Astrocyte of the hippocampus (primary cell): Measurements from ENCODE around the gene OPTN.
"Not testable (repeated sequence)": the region's sequence is repeated elsewhere in the genome, so short reads cannot be mapped to it uniquely, and the experiment has no call there.

Experiments
- DNase-seq: peaks from one replicate; pipeline ENCODE4 v3.0.0; 2011; ENCODE audit warnings: low read depth, low spot score

The OPTN gene

GRCh38 chr10:13120786-13121499 is 21.0 kb downstream of the OPTN start:
- DNase-seq = no peak

DNA sequence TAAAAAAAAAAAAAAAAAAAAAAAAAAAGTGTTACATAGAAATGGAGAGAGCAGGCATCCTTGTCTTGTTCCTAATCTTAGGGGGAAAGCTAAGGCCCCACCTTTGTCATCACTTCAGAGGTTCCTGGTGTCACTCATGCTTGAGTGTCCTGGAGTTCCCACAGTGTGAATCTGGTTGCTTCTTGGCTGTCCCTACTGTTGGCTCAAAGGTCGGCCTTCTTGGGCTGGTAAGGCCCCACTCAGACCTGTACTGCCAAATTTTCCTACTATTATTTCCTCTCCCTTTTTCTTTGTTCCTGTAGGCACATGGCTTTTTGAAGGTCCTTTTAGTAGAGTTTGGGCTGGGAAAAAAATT is 21.5 kb downstream of the OPTN start:
- DNase-seq = no peak

GRCh38 chr10:13136651-13137050 is 36.7 kb downstream of the OPTN start:
- DNase-seq = no peak

DNA sequence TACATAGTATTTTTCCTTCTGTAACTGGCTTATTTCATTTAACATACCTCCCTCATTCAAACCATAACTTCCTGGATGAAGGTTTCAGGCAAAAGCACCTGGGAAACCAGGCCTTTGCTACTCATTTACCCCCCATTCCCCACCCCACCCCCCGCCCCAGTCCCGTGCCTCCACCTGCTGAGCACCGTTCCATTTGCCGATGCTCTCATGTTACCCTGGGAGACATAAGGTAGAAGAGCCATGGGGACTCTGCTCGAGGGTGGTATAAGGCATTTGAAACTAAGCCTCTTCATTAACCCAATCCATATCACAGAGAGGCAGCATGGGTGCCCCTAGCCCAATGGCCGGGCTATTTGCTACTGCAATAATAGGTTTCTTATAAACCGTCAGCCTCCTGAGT is 39.2 kb downstream of the OPTN start:
- no peak for DNase-seq

DNA sequence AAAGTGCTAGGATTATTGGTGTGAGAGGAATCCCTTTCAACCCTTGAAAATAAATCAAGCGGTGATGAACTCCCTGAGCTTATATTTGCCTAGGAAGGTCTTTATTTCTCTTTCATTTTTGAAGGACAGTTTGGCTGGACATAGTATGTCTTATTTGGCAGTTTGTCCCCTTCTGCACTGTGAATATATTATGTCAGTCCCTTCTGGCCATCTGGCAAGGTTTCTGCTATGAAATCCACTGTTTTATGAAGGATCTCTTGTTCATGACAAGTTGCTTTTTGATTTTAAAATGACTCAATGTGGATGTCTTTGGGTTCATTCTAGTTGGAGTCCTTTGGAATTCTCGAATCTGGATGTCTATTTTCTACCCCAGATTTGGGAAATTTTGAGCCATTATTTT is 39.7 kb downstream of the OPTN start:
- no peak for DNase-seq

DNA sequence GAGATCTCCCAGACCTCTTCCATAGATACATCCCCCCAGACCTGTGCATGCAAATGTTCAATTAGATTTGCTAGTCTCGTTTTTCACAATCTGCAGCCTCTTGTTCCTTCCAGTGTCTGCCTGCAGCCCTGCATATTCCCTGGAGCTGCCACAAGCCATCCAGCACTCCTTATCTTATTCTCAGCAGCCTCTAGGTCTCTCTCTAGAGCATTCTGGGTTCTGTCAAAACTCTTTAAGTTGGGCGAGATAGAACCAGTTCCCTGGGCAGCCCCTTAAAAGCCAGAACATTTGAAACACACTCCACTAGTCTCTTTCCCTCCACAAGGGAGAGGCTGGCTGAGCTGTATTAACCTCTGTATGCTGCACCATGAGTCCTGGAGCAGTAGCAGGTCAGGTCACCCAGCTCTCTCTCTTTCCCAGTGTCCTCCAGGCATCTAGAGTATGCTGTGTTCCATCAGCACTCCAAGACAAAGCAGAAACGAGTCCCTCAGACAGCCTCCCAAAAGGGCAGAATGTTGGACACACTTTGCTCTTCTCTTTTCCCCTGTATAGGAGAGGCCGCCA is 40.7 kb downstream of the OPTN start:
- DNase-seq = no peak

DNA sequence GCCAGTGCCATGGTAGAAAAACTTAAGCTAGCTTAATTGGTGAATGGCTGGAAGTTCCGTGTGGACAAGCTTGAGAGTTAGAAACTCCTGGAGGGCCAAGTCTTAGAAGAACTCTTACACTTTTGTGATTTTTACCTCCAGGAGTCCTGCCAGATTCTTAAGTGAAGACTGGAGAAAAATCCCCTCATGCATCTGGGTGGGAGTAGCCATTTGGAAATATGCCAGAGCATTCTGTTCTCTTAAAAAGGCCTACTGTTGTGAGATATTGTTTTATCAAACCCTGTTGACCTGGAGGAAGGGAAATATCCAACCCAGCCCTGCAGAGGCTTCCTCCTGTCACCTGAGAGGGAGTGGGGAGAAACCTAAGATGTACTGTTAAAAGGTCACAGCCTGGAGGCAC is 43.8 kb downstream of the OPTN start:
- DNase-seq = no peak

- no peak for DNase-seq
These were observed 44.9 kb downstream of the OPTN start for GRCh38 chr10:13144814-13145213.

DNA sequence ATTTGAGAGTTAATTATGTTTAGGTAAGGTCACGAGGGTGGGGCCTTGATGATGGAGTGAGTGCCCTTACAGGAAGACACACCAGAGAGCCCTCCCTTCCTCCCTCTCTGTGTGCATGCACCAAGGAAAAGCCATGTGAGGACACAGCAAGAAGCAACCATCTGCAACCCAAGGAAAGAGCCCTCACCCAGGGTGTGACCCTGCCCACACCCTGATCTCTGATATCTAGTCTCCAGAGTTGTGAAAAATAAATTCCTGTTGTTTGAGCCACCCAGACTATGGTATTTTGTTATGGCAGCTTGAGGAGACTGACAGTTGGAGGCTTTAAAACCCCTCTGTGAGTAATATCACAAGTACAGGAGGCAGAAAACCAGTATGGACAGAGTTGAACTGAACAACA is 46.4 kb downstream of the OPTN start:
- no peak for DNase-seq

- DNase-seq = no peak
These were observed 47.2 kb downstream of the OPTN start for GRCh38 chr10:13147161-13147560.

DNA sequence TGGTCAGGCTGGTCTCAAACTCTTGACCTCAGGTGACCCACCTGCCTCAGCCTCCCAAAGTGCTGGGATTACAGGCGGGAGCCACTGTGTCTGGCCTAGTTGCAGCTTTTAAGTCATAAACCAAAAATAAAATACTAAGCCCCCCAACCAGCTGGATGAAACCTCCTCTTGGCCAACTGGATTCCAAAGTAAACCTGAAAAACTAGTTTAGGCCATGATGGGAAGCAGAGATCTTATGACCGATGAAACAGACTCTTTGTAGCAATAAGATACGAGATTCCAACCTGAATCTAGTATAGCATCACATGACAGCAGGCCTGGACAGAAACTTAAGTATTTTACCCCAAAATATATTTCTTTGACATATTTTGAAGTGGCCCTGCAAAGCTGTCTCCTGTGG is 52.3 kb downstream of the OPTN start:
- DNase-seq = no peak

DNA sequence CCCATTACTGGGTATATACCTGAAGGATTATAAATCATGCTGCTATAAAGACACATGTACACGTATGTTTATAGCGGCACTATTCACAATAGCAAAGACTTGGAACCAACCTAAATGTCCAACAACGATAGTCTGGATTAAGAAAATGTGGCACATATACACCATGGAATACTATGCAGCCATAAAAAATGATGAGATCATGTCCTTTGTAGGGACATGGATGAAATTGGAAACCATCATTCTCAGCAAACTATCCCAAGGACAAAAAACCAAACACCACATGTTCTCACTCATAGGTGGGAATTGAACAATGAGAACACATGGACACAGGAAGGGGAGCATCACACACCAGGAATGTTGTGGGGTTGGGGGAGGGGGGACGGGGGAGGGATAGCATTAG is 55.9 kb downstream of the OPTN start:
- not testable (repeated sequence) for DNase-seq

DNA sequence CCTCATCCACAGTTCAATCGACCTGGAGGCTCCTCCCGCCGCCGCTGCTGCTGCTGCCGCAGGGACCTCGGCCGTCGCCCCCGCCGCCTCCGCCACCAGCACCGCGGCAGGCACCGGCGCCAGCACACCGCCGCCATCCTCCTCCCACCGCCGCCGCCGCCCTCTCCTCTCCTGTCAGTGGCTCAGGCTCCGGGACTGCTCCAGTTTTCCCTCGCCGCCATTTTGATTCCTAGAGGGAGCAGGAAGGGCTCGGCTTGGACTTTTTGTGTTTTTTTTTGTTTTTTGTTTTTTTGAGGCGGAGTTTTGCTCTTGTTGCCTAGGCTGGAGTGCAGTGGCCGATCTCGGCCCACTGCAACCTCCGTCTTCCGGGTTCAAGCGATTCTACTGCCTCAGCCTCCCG is 58.4 kb downstream of the OPTN start:
- peak; percentile 28 for DNase-seq

DNA sequence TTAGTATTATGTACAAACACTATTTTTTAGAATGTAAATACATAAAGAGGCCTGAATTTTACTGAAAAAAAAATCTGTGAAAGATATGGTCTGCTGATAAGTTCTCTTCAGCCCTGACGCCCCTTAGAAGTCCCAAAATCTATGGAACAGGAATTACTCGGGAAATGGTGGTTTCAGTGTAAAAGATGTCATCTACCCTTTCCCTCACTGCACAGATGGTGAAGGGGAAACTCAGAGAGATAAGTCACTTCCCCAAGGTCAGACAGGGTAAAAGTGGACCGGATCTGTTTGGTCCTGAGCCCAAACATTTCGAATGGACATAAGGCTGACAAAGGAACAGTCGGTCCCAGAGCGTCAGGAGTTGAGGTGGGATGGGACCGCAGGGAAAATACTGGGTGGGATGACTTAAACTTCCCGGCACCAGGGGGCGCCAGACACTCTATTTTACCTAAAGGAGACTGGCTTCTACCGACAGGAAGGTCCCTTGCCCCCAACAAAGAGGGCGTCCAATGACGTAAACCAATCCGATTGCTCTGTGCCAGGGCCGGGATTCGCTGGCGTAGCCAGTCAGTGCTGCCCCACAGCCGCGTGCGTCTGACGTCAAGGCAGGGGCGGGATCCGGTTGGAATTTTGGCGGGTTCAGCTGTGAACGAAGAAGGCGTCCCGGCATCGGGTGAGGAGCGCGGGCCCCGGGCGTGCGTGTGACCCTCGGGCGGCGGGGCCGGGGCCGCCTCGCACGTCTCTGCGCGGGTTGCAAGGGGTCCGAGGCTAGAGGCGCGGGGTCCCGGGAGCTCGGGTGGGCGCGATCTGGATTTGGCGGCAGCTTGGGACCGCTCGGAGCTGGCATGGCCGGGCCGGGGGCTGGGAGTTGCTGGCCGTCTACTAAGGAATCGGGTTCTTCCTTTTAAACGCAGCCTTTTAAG is 61.2 kb downstream of the OPTN start, which contains the start of gene MCM10:
Gene MCM10 (plus strand): TSS at position 625 of the 923 bp plus-strand sequence. CDS start 2,645 bp downstream, outside the sequence.
- peak; percentile 100 for DNase-seq

- DNase-seq = peak; percentile 26
These were observed 61.9 kb downstream of the OPTN start for GRCh38 chr10:13161857-13162271.

DNA sequence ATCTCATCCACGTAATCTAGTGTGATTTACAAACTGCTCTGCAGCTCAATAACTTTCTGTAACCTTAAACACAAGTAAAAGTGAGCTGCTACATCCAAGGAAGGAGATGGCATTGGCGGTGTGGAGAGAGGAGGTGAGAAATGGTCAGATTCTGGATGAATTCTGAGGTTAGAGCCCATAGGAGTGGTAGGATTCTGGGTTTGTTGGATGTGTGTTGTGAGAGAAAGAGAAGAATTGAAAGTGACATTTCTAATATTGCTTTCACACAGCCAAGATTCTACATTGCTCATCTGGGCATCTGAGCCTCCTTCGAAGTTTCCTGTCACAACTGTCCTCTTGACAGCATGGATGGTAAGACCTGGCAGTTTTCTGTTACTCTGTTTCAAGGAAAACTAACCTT is 63.9 kb downstream of the OPTN start:
- no peak for DNase-seq

DNA sequence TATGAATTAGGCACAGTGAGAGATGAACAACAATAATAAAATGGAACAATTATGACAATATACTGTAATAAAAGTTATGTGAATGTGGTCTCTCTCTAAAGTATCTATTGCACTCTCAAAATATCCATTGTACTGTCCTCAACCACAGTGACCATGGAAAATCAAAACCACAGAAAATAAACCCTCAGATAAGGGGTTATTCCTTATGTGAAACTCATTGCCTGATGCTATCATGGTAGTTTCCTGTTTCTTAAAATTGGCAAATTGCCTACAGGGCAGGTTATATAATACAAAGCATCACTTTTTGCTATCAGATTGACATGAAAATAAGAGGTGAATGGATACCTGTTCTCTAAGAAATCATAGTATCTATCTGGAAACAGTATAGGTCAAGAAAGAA is 65.2 kb downstream of the OPTN start:
- DNase-seq = no peak

DNA sequence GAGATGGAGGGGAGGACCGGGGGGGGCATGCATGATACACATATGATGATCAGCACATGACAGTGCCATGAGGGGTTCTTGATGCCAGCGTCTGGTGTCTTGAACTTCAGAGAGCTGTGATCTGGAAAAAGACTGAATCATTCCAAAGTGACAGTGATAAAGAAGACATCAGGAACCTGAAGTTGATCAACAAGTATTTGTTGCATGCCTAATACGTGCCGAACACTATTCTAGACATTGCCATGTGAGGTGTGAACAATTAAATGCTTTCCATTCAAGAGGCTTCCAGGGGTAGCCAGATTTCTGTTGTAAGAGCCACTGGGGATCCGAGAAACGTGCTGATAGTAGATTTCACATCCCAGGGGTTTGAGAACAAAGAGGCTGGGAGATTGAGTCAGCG is 67.6 kb downstream of the OPTN start:
- DNase-seq = no peak

DNA sequence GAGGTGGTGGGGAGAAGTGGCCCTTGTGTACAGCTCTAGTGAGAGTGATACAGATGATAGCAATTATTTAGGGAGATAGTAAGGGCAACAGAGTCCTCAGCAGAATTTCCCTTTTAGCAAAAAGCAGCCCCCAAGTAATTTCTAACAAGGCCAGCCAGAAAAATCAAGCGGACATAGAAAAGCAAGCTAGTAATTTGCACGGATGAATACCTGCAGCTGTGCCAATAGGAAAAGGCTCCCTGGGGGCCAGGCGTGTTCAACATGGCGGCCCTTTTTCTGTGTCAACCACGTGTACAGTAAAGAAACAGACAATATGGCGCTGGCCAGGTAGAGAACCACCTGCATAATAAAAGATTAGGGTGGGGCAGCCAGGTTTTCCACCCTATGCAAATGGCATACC is 68.8 kb downstream of the OPTN start:
- no peak for DNase-seq

- no peak for DNase-seq
These were observed 73.7 kb downstream of the OPTN start for GRCh38 chr10:13173616-13174015.

DNA sequence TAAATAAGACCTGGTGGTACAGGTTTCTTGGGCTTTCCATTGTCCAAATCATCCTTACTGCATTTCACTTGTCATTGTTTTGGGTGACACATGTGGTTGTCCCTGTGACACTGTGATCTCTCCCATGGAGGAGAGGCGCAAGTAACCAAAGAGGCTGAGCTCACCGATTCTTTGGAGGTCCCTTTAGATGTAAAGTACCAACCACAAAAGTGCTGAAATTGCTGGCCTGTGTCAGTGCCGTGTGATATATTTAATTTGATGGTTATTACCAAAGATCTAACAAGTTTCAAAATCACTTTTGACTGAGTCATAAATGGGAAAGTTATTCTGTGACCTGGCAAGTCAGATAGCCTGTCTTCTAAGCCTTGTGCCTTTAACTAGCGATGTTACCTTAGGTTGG is 80.8 kb downstream of the OPTN start:
- DNase-seq = no peak

DNA sequence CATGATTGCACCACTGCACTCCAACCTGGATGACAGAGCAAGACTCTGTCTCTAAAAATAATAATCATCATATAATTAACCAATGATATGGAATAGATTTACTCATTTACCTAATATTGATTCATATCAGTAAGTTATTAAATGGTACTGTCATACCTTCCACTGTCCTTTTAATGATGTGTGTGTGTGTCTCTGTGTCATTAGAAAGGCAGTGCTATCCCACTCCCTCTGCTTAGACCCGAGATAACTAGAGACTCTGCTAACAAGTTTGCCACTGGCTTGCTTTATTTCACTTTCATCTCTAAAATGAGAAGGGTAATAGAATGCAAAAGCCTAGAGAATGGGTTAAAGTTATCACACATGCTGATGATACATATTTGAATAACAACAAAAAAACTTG is 82.5 kb downstream of the OPTN start:
- no peak for DNase-seq

GRCh38 chr10:13183625-13184024 is 83.7 kb downstream of the OPTN start:
- no peak for DNase-seq
